Stimulated activated naive CD8-positive, alpha-beta T cell treated with anti-CD3 and anti-CD28 coated beads, Interleukin-15, Interleukin-2, amounts not matched to agents 100 U/mL and 50 U/mL, for 24 hours (primary cell): ENCODE results near the gene INSIG1.
A peak's percentile ranks its signal among the peaks of the same experiment; 100 is the strongest.

Source experiments
- ATAC-seq: fragments of 150-1000 bp; cut with Tn5 transposase; one replicate; pipeline ENCODE4 v1.10.0; 2021
- DNase-seq: peaks from one replicate; pipeline ENCODE4 v3.0.0; 2021

Gene INSIG1

GRCh38 chr7:155285423-155285822 lies 12.3 kb upstream of the INSIG1 start:
- DNase-seq, result no peak
- no peak for ATAC-seq

- no peak for ATAC-seq
- no peak for DNase-seq
Observed at GRCh38 chr7:155285833-155286232, 11.8 kb upstream of the INSIG1 start.

DNA sequence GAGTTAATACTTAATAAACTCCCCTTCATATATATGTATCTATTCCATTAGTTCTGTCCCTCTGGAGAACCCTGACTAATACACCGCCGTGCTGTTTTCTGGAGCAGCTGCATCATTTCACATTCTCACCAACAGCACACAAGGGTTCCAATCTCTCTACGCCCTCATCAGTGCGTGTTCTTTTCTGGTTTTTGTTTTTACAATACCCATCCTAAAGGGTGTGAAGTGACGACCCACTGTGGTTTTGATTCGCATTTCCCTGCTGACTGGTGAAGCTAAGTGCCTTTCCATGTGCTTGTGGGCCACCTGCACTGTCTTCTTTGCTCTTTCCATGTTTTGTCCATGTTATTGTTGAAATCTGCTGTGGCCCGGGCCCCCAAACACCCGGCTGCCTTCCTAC lies 11.0 kb upstream of the INSIG1 start:
- no peak for DNase-seq
- no peak for ATAC-seq

- no peak for DNase-seq
- ATAC-seq, result no peak
Observed at GRCh38 chr7:155287284-155287935, 10.3 kb upstream of the INSIG1 start.

GRCh38 chr7:155288055-155288454 lies 9.6 kb upstream of the INSIG1 start:
- DNase-seq (no peak), ATAC-seq (no peak)

DNA sequence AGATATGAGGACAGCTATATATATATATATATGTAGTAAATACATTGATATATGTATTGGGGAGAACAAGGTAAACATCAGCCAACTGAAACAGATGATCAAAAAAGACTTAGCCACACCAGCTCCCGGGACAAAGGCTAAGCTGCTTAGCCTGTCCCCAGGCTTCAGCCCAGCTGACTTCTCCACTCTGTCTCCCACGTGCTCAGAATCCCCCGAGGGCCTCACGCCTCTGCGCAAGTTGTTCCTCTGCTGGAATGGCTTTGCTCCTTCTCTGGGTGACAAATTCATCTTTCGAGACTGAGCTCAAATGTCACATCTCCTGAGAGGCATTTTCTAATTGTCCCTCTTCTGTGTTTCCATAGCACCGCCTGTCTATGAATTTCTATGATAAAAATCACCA lies 8.6 kb upstream of the INSIG1 start:
- no peak for DNase-seq
- no peak for ATAC-seq

DNA sequence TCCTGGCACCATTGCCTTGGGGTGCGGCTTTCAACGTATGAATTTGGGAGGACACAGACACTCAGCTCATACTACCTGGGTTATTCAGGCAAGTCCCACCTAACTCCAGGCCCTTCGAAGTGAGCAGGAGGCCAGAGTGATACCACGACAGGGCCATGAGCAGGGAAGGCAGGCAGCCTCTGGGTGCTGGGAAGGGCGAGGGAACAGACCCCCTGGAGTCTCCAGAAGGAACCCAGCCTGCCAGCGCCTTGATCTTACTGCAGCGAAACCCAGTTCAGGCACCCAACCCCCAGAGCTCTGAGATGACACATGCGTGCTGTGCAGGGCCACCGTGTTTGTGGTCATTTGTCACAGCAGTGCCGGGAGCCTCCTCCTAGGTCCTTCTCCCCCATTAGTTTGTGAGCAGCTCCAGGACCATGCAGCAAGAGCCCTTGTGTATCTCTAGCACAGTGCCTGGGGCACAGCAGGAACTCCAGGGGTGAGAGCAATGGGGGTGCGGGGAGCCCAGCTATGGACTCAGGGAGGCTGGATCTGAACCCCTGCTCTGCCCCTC lies 7.7 kb upstream of the INSIG1 start:
- ATAC-seq (no peak), DNase-seq (no peak)

DNA sequence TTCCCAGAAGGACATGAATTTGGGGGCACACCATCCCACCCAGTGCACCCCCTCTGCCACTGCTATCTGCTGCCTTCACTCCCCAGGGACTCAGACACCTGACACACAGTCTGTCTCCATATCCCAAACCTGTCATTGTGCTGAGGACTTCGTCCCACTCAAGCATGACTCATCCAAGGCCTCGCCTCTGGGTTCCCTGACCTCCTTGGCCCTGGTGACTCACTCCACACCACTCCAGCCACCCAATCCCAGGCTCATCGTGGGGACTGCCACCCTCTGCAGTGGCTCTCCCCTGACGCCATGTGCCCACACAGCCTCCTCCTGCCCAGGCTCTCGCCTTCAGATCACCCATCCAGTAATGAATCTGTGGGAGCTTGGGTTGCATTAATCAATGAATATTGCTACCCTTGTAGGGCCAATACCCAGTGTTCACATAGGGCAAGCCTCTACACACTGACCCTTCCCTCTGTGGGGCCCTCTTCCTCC lies 6.6 kb upstream of the INSIG1 start:
- ATAC-seq, result peak; percentile 87
- peak; percentile 51 for DNase-seq

DNA sequence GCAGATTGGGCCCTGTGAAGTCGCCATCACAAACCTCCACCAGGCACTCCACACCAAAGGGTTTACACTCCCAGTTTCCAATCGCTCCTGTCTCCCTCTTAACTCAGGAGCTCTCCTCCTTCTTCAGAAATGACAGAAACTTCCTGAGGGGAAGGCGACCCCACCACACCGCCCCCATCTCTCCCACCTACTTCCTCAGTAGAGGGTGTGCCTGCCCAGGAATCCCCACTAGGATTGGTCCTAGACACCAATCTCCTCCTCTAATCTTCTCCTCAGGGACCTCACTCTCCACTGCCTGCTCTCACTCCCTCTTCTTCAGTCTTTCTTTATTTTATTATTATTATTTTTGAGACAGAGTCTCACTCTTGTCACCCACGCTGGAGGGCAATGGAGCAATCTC lies 5.9 kb upstream of the INSIG1 start:
- no peak for DNase-seq
- no peak for ATAC-seq

DNA sequence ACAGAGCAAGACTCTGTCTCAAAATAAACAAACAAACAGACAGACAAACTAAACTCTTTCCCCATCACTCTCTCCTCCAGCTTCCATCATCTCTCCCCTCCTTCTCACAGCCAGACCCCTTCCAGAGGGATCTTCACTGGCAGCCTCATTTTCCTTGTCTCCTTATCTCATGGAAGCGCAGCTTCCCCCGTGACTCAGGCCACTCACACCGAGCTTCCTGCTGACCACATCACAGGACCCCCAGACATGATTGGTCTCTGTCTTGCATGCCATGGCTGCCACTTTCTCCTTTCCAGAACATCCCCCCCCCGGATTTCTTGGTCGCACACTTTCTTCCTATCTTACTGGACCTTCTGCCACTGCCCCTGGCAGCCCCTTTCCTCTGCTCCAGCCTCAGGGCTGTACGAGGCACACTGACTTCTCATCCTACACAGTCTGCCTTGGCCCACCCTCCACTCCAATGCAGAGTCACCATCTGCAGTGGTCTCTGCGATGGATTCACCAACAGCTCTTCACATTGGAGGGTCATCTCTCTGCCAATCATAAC lies 4.9 kb upstream of the INSIG1 start:
- ATAC-seq (no peak), DNase-seq (no peak)

DNA sequence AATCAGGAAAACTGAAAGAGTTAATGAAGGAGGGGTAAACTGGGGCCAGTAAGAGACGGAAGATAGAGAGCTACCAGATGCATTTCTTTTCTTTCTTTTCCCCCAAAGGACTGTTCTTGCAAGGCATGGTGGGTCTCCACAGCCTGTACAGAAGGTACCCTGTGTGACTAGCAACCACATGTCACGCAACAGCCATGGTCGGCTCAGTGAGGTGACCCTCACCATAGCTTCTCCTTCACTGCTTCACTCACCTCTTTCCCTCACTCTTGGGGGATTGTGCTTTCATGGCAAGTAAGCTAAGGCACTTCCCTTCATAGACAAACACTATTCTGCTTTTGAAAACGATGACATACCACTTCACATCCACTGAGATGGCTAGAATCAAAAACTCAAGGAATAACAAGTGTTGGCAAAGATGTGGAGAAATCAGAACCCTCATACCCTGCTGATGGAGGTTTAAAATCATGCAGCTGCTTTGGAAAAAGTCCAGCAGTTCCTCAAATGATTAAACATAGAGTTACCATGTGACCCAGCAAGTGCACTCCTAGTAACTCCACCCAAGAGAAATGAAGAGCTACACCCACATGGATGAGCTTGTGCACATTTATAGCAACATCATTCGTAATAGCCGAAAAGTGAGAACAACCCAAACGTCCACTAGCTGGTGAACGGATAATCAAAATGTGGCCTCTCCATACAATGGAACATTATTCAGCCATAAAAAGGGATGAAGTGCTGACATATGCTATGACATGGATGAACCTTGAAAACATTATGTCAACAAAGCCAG lies 3.8 kb upstream of the INSIG1 start:
- DNase-seq, result no peak
- no peak for ATAC-seq

DNA sequence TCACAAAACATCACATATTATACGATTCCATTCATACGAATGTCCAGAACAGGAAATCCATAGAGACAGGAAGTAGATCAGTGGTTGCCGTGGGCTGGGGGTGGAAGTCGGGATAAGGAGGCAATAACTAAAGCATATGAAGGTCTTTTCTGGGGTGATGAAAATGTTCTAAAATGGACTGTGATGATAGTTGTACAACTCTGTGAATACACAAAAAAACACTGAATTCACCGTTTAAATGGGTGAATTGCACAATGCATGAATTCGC lies 3.2 kb upstream of the INSIG1 start:
- ATAC-seq (no peak), DNase-seq (no peak)

- ATAC-seq, result no peak
Observed at GRCh38 chr7:155295511-155295910, 2.2 kb upstream of the INSIG1 start.

GRCh38 chr7:155296006-155296787 lies 1.5 kb upstream of the INSIG1 start:
- no peak for DNase-seq
- no peak for ATAC-seq

More at GRCh38 chr7:155295511-155295910, 2.2 kb upstream of the INSIG1 start:
- no peak for DNase-seq

DNA sequence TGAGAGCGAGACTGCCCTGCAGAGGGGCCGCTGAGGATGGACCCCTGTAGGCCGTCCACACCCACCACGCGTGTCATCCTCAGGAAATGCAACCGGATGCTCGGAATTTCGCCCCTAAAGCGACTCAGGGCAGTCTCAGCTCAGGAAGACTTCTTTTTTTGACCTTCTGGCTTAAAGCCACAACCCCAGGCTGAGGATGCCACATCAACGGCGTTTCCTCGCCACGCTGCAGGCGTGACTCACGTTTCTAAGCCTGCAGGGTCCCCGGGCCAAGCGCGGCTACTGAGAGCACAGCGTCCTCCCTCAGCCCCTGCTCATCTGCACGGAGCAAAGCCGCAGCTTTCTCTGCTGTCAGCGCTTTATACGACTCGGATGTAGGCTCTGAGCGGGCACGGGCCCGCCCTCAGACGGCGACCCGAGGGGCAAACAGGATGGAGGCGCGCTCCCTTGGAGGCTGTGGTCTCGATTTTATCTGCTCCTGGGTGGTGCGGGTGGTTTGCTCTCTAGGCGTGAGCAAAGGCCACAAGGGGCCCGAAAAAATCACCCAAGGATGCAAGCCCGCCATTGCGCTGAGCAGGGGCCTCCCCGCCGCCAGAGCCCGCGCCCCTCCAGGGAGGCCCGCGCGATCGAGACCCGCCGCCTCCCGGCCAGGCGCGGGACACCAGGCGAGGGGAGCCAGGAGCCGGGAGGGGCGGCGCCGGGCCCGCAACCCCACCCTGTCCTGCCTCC lies 726 bp upstream of the INSIG1 start:
- DNase-seq (peak; percentile 84), ATAC-seq (peak; percentile 65)

- DNase-seq, result no peak
- no peak for ATAC-seq
Observed at GRCh38 chr7:155298288-155298833, 683 bp downstream of the INSIG1 start.

DNA sequence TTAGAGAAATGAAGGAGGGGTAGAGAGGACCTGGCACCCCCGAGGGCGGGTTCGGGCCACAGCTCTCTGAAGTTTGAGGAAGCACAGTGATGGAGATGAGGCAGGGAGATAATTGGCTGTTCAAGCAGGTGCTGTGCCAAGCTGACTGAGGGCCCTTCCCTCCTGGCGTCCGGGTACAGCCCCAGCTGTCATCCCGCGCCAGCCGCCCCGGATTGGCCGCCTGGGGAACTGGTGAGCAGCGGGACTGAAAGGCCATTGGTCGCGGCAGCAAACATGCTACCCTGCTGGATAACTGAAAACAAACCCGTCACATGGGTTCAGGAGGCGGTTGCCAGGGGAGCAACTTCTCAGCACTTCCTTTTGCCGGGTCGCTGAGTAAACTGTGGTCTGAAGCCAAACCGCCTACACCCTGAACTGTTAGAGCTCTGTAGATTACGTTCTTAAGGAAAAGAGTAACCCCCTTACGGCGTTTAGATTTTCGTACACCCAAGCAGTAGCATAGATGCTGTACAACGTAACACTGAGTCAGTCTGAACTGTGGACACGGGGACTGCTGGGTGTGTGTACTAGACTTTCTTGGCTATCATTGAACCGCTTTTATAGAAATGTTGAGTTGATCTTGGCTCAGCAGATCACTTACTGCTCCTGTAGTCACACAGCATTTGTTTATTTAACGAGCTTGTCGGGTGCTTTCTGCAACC lies 1.3 kb downstream of the INSIG1 start:
- DNase-seq, result peak; percentile 94

GRCh38 chr7:155299535-155300202 lies 2.0 kb downstream of the INSIG1 start:
- DNase-seq (no peak), ATAC-seq (no peak)

More for the DNA sequence above, 1.3 kb downstream of the INSIG1 start:
- ATAC-seq, result peak; percentile 82

DNA sequence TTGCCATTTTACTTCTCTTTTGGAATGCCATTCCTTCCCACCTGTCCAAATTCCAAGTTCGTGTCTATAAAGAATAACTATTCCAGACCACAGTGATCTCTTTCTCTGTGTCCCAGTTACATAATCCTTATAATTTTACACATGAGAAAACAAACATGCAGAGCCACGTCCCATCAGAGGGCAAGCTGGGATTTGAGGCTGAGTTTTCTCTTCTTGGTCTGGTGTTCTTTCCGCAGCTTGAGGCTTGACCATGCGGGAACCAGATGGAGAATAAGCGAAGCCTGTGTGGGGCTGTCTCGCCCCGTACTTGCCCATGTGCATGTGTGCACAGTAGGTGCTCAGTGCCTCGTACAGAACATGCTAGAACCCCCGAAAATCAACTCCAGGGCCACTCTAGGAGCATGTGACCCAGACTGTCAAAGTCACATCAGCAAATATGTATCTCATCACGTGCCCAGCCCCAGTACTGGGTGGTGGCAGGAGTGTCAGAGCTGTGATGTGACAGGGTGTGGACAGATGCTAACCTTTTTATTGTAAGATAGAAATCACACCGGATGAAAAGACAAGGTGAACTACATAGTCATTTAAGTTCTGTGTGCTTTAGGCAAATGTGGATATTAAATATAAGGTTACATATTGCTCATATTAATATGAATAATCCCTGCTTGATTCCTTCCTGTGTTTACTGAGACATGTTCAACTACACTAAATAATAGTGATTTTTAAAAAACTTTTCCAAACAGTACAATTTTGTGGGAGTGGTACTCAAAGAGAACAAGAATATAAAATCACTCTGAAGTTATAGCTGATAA lies 3.2 kb downstream of the INSIG1 start:
- no peak for ATAC-seq
- no peak for DNase-seq
